Naive thymus-derived CD8-positive, alpha-beta T cell (primary cell): ENCODE measurements around the gene MCM9. TPM values are rescaled to one million over a fixed set of nuclear protein-coding genes. Genes with fewer than 3 reads are reported as not detected.
A peak's percentile ranks its signal among the peaks of the same experiment; 100 is the strongest.

Source experiments
- ATAC-seq, 2 donors: fragments of 150-1000 bp; cut with Tn5 transposase in 1 of 2; sonication (Bioruptor Pico), chemical (Tn5 transposase) in 1 of 2; 1 replicate in 1 of 2; 2 replicates in 1 of 2; pipeline ENCODE4 v1.10.0; 2021; ENCODE audit warnings: mild to moderate bottlenecking in 2 of 2, moderate library complexity in 2 of 2
- POLR2A ChIA-PET: fragments of 350-600 bp; sonication (Branson Sonifier 250); formaldehyde crosslinking; loops from one replicate; lab custom pipeline; 2021; ENCODE audit warnings: antibody characterized with exemption; lab: Charles Lee
- DNase-seq, 10 donors: peaks; one replicate each; pipeline versions ENCODE4 v3.0.0 to v3.0.0-alpha.2; 2020 to 2022
- H3K27ac Mint-ChIP-seq, 10 donors: one replicate each; pipeline ENCODE4 v1.8.0; 2020 to 2022; ENCODE audit warnings: mild to moderate bottlenecking in 10 of 10, mixed read lengths in 10 of 10, moderate library complexity in 4 of 10, inconsistent platforms in 1 of 10
- H3K27me3 Mint-ChIP-seq, 5 donors: one replicate each; pipeline ENCODE4 v1.8.0; 2021 to 2022; ENCODE audit warnings: mixed read lengths in 5 of 5
- H3K36me3 Mint-ChIP-seq, 3 donors: one replicate each; pipeline ENCODE4 v1.8.0; 2020 to 2022; ENCODE audit warnings: mixed read lengths in 3 of 3, mild to moderate bottlenecking in 2 of 3, inconsistent platforms in 1 of 3
- H3K4me1 Mint-ChIP-seq, 4 donors: one replicate each; pipeline ENCODE4 v1.8.0; 2021 to 2022; ENCODE audit warnings: mixed read lengths in 4 of 4
- H3K4me3 Mint-ChIP-seq, 10 donors: one replicate each; pipeline ENCODE4 v1.8.0; 2020 to 2022; ENCODE audit warnings: mild to moderate bottlenecking in 10 of 10, mixed read lengths in 10 of 10, moderate library complexity in 6 of 10, inconsistent platforms in 1 of 10
- H3K9me3 Mint-ChIP-seq, 9 donors: one replicate each; pipeline ENCODE4 v1.8.0; 2020 to 2022; ENCODE audit warnings: mixed read lengths in 9 of 9, mild to moderate bottlenecking in 3 of 9, inconsistent platforms in 1 of 9, moderate library complexity in 1 of 9
- polyA plus RNA-seq, 3 donors: library from polyadenylated mRNA; unstranded; fragments of 300-500 nt; fragmentation: Illumina TruSeq; gene quantifications; one replicate each; pipeline ENCODE4 v1.2.3, GENCODE V29; 2021
- total RNA-seq, 8 experiments: library from RNA in 2 of 8; stranded (reverse) in 2 of 8; gene quantifications; one replicate each; pipeline ENCODE4 v1.2.3 and lab custom pipeline; 2021 to 2026

The MCM9 gene
- total and polyA plus RNA-seq, 5 experiments from 2014 or later = 9.3 to 34.2 (median 12.2) TPM

- Mint-ChIP-seq H3K9me3 (peaks cover 0 to 9% (median 5%) of the 10 kb centered on the region in 9 donors), H3K36me3 (peaks cover 8 to 32% (median 14%) of the 10 kb centered on the region in 3 donors), H3K4me1 (peaks cover 23 to 54% (median 46%) of the 10 kb centered on the region in 4 donors), H3K27me3 (no peaks in the 10 kb centered on the region), H3K4me3 (peak overlapping the region in 1 of 10 donors; percentile 64), H3K27ac (peak overlapping the region in 3 of 10 donors; percentile 39 to 52 (median 49))
- no peak for DNase-seq
- ATAC-seq = no peak
- POLR2A ChIA-PET = interaction anchor here (4.7 kb wide), 1 partner anchor 34 kb away, joined by 17 read pairs; the partner anchor contains the start of gene ASF1A
Observed at GRCh38 chr6:118859517-118860064, 75.4 kb downstream of the MCM9 start.

- Mint-ChIP-seq H3K36me3 (peaks cover 15 to 26% (median 25%) of the 10 kb centered on the region in 3 donors), H3K4me1 (peaks cover 12 to 26% (median 20%) of the 10 kb centered on the region in 4 donors), H3K27me3 (no peaks in the 10 kb centered on the region), H3K4me3 (no peak overlapping the region), H3K9me3 (peaks cover 0 to 9% (median 5%) of the 10 kb centered on the region in 9 donors), H3K27ac (no peak overlapping the region)
- POLR2A ChIA-PET = no interaction called here
- DNase-seq (no peak), ATAC-seq (no peak)
Observed at GRCh38 chr6:118856301-118856700, 78.7 kb downstream of the MCM9 start.

- ATAC-seq (no peak), DNase-seq (no peak)
- Mint-ChIP-seq H3K9me3 (no peaks in the 10 kb centered on the region), H3K4me3 (no peak overlapping the region), H3K27me3 (no peaks in the 10 kb centered on the region), H3K4me1 (peaks cover 4 to 9% (median 5%) of the 10 kb centered on the region in 4 donors), H3K27ac (no peak overlapping the region), H3K36me3 (peaks cover 5 to 22% (median 7%) of the 10 kb centered on the region in 3 donors)
- POLR2A ChIA-PET = no interaction called here
Observed at GRCh38 chr6:118853408-118853807, 81.6 kb downstream of the MCM9 start.

- H3K27me3 Mint-ChIP-seq = no peaks in the 10 kb centered on the region
- peaks cover 0 to 16% (median 11%) of the 10 kb centered on the region in 3 donors for H3K36me3 Mint-ChIP-seq
- H3K4me3 Mint-ChIP-seq = no peak overlapping the region
- H3K27ac Mint-ChIP-seq = peak overlapping the region in 1 of 10 donors; percentile 18
- ATAC-seq = no peak
- H3K9me3 Mint-ChIP-seq = no peaks in the 10 kb centered on the region
- H3K4me1 Mint-ChIP-seq = peaks cover 5 to 13% (median 12%) of the 10 kb centered on the region in 4 donors
- DNase-seq = no peak
- POLR2A ChIA-PET = interaction anchor here (1.1 kb wide), 1 partner anchor 50 kb away, joined by 3 read pairs; the partner anchor contains the start of gene ASF1A
Observed at GRCh38 chr6:118844915-118845314, 90.0 kb downstream of the MCM9 start.

GRCh38 chr6:118843685-118844390, 91.1 kb downstream of the MCM9 start:
- POLR2A ChIA-PET = no interaction called here
- no peak for DNase-seq
- H3K36me3 Mint-ChIP-seq = peaks cover 4 to 20% (median 20%) of the 10 kb centered on the region in 3 donors
- no peaks in the 10 kb centered on the region for H3K27me3 Mint-ChIP-seq
- peaks cover 5 to 14% (median 12%) of the 10 kb centered on the region in 4 donors for H3K4me1 Mint-ChIP-seq
- peak overlapping the region in 1 of 10 donors; percentile 12 for H3K27ac Mint-ChIP-seq
- H3K4me3 Mint-ChIP-seq = no peak overlapping the region
- H3K9me3 Mint-ChIP-seq = peaks cover 0 to 7% (median 0%) of the 10 kb centered on the region in 9 donors
- no peak for ATAC-seq

- no peaks in the 10 kb centered on the region for H3K27me3 Mint-ChIP-seq
- H3K27ac Mint-ChIP-seq = peak overlapping the region in 1 of 10 donors; percentile 6
- POLR2A ChIA-PET = interaction anchor here (0.7 kb wide), 1 partner anchor 62 kb away, joined by 7 read pairs; no protein-coding TSS in a partner anchor
- peaks cover 8 to 18% (median 13%) of the 10 kb centered on the region in 4 donors for H3K4me1 Mint-ChIP-seq
- peaks cover 0 to 35% (median 26%) of the 10 kb centered on the region in 3 donors for H3K36me3 Mint-ChIP-seq
- H3K4me3 Mint-ChIP-seq = no peak overlapping the region
- H3K9me3 Mint-ChIP-seq = peaks cover 0 to 14% (median 4%) of the 10 kb centered on the region in 9 donors
- DNase-seq (no peak), ATAC-seq (no peak)
Observed at GRCh38 chr6:118830691-118831090, 104.3 kb downstream of the MCM9 start.

GRCh38 chr6:118829817-118830478, 105.0 kb downstream of the MCM9 start:
- Mint-ChIP-seq H3K4me1 (peaks cover 8 to 18% (median 13%) of the 10 kb centered on the region in 4 donors), H3K36me3 (peaks cover 0 to 42% (median 32%) of the 10 kb centered on the region in 3 donors), H3K27ac (peak overlapping the region in 2 of 10 donors; percentile 23 to 27), H3K9me3 (peaks cover 0 to 6% (median 0%) of the 10 kb centered on the region in 9 donors), H3K27me3 (no peaks in the 10 kb centered on the region), H3K4me3 (no peak overlapping the region)
- POLR2A ChIA-PET = no interaction called here
- ATAC-seq = no peak
- no peak for DNase-seq

- DNase-seq (no peak), ATAC-seq (no peak)
- Mint-ChIP-seq H3K4me3 (no peak overlapping the region), H3K27ac (no peak overlapping the region), H3K9me3 (peaks cover 0 to 4% (median 0%) of the 10 kb centered on the region in 9 donors), H3K36me3 (peaks cover 6 to 61% (median 53%) of the 10 kb centered on the region in 3 donors), H3K4me1 (peaks cover 0 to 6% (median 2%) of the 10 kb centered on the region in 4 donors), H3K27me3 (no peaks in the 10 kb centered on the region)
- POLR2A ChIA-PET = interaction anchor here (1.6 kb wide), 1 partner anchor 8 kb away, joined by 5 read pairs; no protein-coding TSS in a partner anchor
Observed at GRCh38 chr6:118826096-118826495, 108.9 kb downstream of the MCM9 start.

GRCh38 chr6:118825661-118826060, 109.3 kb downstream of the MCM9 start:
- no peak overlapping the region for H3K4me3 Mint-ChIP-seq
- peaks cover 0 to 4% (median 0%) of the 10 kb centered on the region in 9 donors for H3K9me3 Mint-ChIP-seq
- no peak for ATAC-seq
- H3K36me3 Mint-ChIP-seq = peaks cover 7 to 61% (median 53%) of the 10 kb centered on the region in 3 donors
- DNase-seq = no peak
- POLR2A ChIA-PET = no interaction called here
- H3K27ac Mint-ChIP-seq = no peak overlapping the region
- H3K4me1 Mint-ChIP-seq = peaks cover 0 to 6% (median 2%) of the 10 kb centered on the region in 4 donors
- no peaks in the 10 kb centered on the region for H3K27me3 Mint-ChIP-seq

GRCh38 chr6:118815495-118815894, 119.5 kb downstream of the MCM9 start:
- Mint-ChIP-seq H3K4me1 (peaks cover 15 to 26% (median 21%) of the 10 kb centered on the region in 4 donors), H3K27me3 (no peaks in the 10 kb centered on the region), H3K9me3 (peaks cover 7 to 22% (median 11%) of the 10 kb centered on the region in 9 donors), H3K27ac (peak overlapping the region; percentile 46 to 90 (median 74)), H3K36me3 (peaks cover 10 to 16% (median 15%) of the 10 kb centered on the region in 3 donors), H3K4me3 (no peak overlapping the region)
- DNase-seq (no peak), ATAC-seq (no peak)
- POLR2A ChIA-PET = no interaction called here

- Mint-ChIP-seq H3K27ac (peak overlapping the region; percentile 19 to 84 (median 70)), H3K9me3 (peaks cover 0 to 15% (median 7%) of the 10 kb centered on the region in 9 donors), H3K27me3 (no peaks in the 10 kb centered on the region), H3K4me3 (no peak overlapping the region), H3K4me1 (peaks cover 17 to 43% (median 39%) of the 10 kb centered on the region in 4 donors), H3K36me3 (peaks cover 6 to 16% (median 11%) of the 10 kb centered on the region in 3 donors)
- no peak for ATAC-seq
- POLR2A ChIA-PET = no interaction called here
- no peak for DNase-seq
Observed at GRCh38 chr6:118813775-118814174, 121.2 kb downstream of the MCM9 start.

GRCh38 chr6:118812970-118813369, 122.0 kb downstream of the MCM9 start:
- H3K4me3 Mint-ChIP-seq = no peak overlapping the region
- no peak for DNase-seq
- H3K36me3 Mint-ChIP-seq = peaks cover 6 to 16% (median 11%) of the 10 kb centered on the region in 3 donors
- H3K4me1 Mint-ChIP-seq = peaks cover 19 to 51% (median 46%) of the 10 kb centered on the region in 4 donors
- no peaks in the 10 kb centered on the region for H3K27me3 Mint-ChIP-seq
- peak overlapping the region in 5 of 10 donors; percentile 17 to 78 (median 62) for H3K27ac Mint-ChIP-seq
- ATAC-seq = no peak
- POLR2A ChIA-PET = no interaction called here
- H3K9me3 Mint-ChIP-seq = peaks cover 0 to 13% (median 7%) of the 10 kb centered on the region in 9 donors
